WTC11 (cell line): ENCODE results near the gene BTBD17. TPM values are rescaled to one million over a fixed set of nuclear protein-coding genes. Genes with fewer than 3 reads are reported as not detected.
A peak's percentile ranks its signal among the peaks of the same experiment; 100 is the strongest.

Experiments
- ATAC-seq: fragments of 200-7000 bp; cut with Tn5 transposase; 2 replicates; pipeline ENCODE4 v1.10.0; 2021; ENCODE audit warnings: mild to moderate bottlenecking, moderate library complexity
- CTCF ChIA-PET: fragments of 300-600 bp; sonication (Branson Sonifier 250); formaldehyde crosslinking; loops from one replicate; lab custom pipeline; 2021; ENCODE audit warnings: antibody characterized with exemption; lab: Charles Lee
- POLR2A ChIA-PET: fragments of 350-600 bp; sonication (Branson Sonifier 250); formaldehyde crosslinking; loops from one replicate; lab custom pipeline; 2021; ENCODE audit warnings: antibody characterized with exemption; lab: Charles Lee
- DNase-seq: peaks from one replicate; pipeline ENCODE4 v3.0.0; 2021; ENCODE audit warnings: low spot score
- H3K27ac Mint-ChIP-seq: 2 replicates; pipeline ENCODE4 v1.8.0; 2021; ENCODE audit warnings: mixed read lengths
- H3K27me3 Mint-ChIP-seq: 2 replicates; pipeline ENCODE4 v1.8.0; 2021; ENCODE audit warnings: low read depth, mild to moderate bottlenecking, moderate library complexity, mixed read lengths
- H3K36me3 Mint-ChIP-seq: 2 replicates; pipeline ENCODE4 v1.8.0; 2021; ENCODE audit warnings: mixed read lengths
- H3K4me1 Mint-ChIP-seq: 2 replicates; pipeline ENCODE4 v1.8.0; 2022; ENCODE audit warnings: mixed read lengths
- H3K4me3 Mint-ChIP-seq: 2 replicates; pipeline ENCODE4 v1.8.0; 2021; ENCODE audit warnings: mild to moderate bottlenecking, moderate library complexity, mixed read lengths
- H3K9me3 Mint-ChIP-seq: 2 replicates; pipeline ENCODE4 v1.8.0; 2021; ENCODE audit warnings: mixed read lengths
- CTCF ChIP-seq: fragments of 200-600 bp; IDR thresholded peaks from 2 replicates; pipeline ENCODE4 v1.8.0; 2022; ENCODE audit warnings: antibody characterized with exemption
- FOXP1 ChIP-seq: sonication (generic); formaldehyde crosslinking; IDR thresholded peaks from 2 replicates; pipeline ENCODE4 v1.8.0; 2022; ENCODE audit warnings: missing genetic modification reagents, mild to moderate bottlenecking, moderate library complexity, borderline replicate concordance
- GABPB1 ChIP-seq: sonication (generic); formaldehyde crosslinking; IDR thresholded peaks from 2 replicates; pipeline ENCODE4 v1.8.1; 2023; ENCODE audit warnings: mild to moderate bottlenecking, missing genetic modification reagents
- NR2C2 ChIP-seq: sonication (generic); formaldehyde crosslinking; IDR thresholded peaks from 2 replicates; pipeline ENCODE4 v1.8.0; 2022; ENCODE audit warnings: mild to moderate bottlenecking, missing genetic modification reagents
- RELA ChIP-seq: sonication (generic); formaldehyde crosslinking; IDR thresholded peaks from 2 replicates; pipeline ENCODE4 v1.8.1; 2022; ENCODE audit warnings: missing genetic modification reagents, mild to moderate bottlenecking, borderline replicate concordance
- SMAD3 ChIP-seq: sonication (generic); formaldehyde crosslinking; IDR thresholded peaks from 2 replicates; pipeline ENCODE4 v1.8.0; 2022; ENCODE audit warnings: missing genetic modification reagents, mild to moderate bottlenecking, borderline replicate concordance
- SP1 ChIP-seq: sonication (generic); formaldehyde crosslinking; conservative IDR thresholded peaks from 2 replicates; pipeline ENCODE4 v1.8.1; 2022; ENCODE audit warnings: missing genetic modification reagents
- TEAD1 ChIP-seq: sonication (generic); formaldehyde crosslinking; IDR thresholded peaks from 2 replicates; pipeline ENCODE4 v1.8.0; 2022; ENCODE audit warnings: mild to moderate bottlenecking, missing genetic modification reagents
- TEAD4 ChIP-seq: sonication (generic); formaldehyde crosslinking; IDR thresholded peaks from 2 replicates; pipeline ENCODE4 v1.8.0; 2022; ENCODE audit warnings: mild to moderate bottlenecking, missing genetic modification reagents
- TP53 ChIP-seq: sonication (generic); formaldehyde crosslinking; IDR thresholded peaks from 2 replicates; pipeline ENCODE4 v1.8.1; 2023; ENCODE audit warnings: mild to moderate bottlenecking, missing genetic modification reagents
- ZNF532 ChIP-seq: fragments of 250-450 bp; sonication (Bioruptor Pico); IDR thresholded peaks from 2 replicates; pipeline ENCODE4 v1.9.0; 2021; ENCODE audit warnings: mild to moderate bottlenecking, borderline replicate concordance
- total RNA-seq: library from RNA; stranded (reverse); gene quantifications from 3 replicates; pipeline ENCODE4 v1.2.3, GENCODE V29; 2021
- TF ChIP-seq, protein P1 (sequence below): sonication (generic); formaldehyde crosslinking; IDR thresholded peaks from 2 replicates; pipeline ENCODE4 v1.8.1; 2023; ENCODE audit warnings: mild to moderate bottlenecking, moderate library complexity, missing genetic modification reagents
- TF ChIP-seq, protein P2 (sequence below): sonication (generic); formaldehyde crosslinking; IDR thresholded peaks from 2 replicates; pipeline ENCODE4 v1.8.0; 2023; ENCODE audit warnings: missing genetic modification reagents, mild to moderate bottlenecking, borderline replicate concordance

BTBD17 gene
- total RNA-seq, 1 experiment from 2014 or later = 0.94 TPM

DNA sequence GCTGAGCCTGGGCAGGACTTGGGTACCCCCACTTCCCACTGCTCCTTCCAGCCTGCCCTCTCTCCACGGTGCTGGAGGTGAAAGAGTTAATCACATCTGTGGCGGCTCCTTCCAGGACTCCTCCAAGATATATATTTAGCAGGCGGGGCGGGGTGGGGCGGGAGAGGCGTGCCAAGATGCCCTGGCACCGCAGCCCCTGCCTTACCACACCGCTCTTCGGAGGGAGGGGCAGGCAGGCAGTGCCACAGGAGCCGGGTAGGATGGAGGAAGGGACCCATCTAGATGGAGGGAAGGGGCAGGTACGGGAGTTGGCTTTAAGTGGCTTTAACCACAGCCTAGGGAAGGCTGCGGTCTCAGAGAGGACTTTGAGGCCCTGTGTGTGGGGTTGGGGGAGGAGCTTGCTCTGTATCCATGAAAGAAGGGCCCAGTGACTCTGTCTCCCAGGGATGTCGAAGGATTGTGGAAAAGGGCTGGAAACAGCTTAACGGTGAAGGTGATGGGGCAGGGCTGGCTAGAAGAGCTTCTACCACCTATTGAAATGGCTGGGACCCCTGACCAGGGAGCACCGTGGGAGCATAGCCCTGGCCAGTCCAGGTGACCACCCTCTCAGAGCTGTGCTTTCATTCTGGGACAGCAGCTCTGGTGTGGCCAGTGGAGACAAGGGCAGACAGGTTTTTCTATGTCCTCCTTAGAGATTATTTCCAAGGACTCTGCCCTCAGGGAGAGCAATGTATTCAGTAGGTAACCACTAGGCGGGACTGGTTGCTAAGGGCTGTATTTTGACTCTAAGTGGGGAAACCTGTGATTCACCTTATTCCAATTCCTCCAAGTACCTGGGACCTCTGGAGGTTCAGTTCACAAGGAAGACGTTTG, 18.7 kb upstream of the BTBD17 start:
- H3K36me3 Mint-ChIP-seq = no peaks in the 10 kb centered on the region
- ChIA-PET CTCF (interaction anchor here (0.6 to 4.6 kb wide), 32 partner anchors 8 to 356 kb away, joined by 3 to 138 read pairs (median 12); partner anchors contain the start of genes BTBD17, CD300A, CD300C and CD300H), POLR2A (interaction anchor here (2.3 kb wide), 1 partner anchor 74 kb away, joined by 14 read pairs; no protein-coding TSS in a partner anchor)
- DNase-seq = no peak
- H3K27me3 Mint-ChIP-seq = peaks cover under 1% of the 10 kb centered on the region; the same call in 1 of the 2 replicates
- no peak overlapping the region for H3K4me3 Mint-ChIP-seq
- H3K4me1 Mint-ChIP-seq = peaks cover 13% of the 10 kb centered on the region
- H3K9me3 Mint-ChIP-seq = no peaks in the 10 kb centered on the region
- TF ChIP-seq TP53 (CRISPR knock-in tag) (no peak), RELA (CRISPR knock-in tag) (no peak), ZNF532 (no peak), NR2C2 (CRISPR knock-in tag) (no peak), TEAD1 (CRISPR knock-in tag) (no peak), CTCF (no peak)
- TF ChIP-seq, protein P1, sequence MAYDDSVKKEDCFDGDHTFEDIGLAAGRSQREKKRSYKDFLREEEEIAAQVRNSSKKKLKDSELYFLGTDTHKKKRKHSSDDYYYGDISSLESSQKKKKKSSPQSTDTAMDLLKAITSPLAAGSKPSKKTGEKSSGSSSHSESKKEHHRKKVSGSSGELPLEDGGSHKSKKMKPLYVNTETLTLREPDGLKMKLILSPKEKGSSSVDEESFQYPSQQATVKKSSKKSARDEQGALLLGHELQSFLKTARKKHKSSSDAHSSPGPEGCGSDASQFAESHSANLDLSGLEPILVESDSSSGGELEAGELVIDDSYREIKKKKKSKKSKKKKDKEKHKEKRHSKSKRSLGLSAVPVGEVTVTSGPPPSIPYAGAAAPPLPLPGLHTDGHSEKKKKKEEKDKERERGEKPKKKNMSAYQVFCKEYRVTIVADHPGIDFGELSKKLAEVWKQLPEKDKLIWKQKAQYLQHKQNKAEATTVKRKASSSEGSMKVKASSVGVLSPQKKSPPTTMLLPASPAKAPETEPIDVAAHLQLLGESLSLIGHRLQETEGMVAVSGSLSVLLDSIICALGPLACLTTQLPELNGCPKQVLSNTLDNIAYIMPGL (CRISPR knock-in tag) = no peak
- TF ChIP-seq, protein P2, sequence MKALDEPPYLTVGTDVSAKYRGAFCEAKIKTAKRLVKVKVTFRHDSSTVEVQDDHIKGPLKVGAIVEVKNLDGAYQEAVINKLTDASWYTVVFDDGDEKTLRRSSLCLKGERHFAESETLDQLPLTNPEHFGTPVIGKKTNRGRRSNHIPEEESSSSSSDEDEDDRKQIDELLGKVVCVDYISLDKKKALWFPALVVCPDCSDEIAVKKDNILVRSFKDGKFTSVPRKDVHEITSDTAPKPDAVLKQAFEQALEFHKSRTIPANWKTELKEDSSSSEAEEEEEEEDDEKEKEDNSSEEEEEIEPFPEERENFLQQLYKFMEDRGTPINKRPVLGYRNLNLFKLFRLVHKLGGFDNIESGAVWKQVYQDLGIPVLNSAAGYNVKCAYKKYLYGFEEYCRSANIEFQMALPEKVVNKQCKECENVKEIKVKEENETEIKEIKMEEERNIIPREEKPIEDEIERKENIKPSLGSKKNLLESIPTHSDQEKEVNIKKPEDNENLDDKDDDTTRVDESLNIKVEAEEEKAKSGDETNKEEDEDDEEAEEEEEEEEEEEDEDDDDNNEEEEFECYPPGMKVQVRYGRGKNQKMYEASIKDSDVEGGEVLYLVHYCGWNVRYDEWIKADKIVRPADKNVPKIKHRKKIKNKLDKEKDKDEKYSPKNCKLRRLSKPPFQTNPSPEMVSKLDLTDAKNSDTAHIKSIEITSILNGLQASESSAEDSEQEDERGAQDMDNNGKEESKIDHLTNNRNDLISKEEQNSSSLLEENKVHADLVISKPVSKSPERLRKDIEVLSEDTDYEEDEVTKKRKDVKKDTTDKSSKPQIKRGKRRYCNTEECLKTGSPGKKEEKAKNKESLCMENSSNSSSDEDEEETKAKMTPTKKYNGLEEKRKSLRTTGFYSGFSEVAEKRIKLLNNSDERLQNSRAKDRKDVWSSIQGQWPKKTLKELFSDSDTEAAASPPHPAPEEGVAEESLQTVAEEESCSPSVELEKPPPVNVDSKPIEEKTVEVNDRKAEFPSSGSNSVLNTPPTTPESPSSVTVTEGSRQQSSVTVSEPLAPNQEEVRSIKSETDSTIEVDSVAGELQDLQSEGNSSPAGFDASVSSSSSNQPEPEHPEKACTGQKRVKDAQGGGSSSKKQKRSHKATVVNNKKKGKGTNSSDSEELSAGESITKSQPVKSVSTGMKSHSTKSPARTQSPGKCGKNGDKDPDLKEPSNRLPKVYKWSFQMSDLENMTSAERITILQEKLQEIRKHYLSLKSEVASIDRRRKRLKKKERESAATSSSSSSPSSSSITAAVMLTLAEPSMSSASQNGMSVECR (CRISPR knock-in tag) = 0 out of 2 replicates have a peak, but pooled peaks have one; percentile 15
- TF ChIP-seq, all 79 proteins: peak for 1
- H3K27ac Mint-ChIP-seq = no peak overlapping the region
- peak; percentile 13 for ATAC-seq

DNA sequence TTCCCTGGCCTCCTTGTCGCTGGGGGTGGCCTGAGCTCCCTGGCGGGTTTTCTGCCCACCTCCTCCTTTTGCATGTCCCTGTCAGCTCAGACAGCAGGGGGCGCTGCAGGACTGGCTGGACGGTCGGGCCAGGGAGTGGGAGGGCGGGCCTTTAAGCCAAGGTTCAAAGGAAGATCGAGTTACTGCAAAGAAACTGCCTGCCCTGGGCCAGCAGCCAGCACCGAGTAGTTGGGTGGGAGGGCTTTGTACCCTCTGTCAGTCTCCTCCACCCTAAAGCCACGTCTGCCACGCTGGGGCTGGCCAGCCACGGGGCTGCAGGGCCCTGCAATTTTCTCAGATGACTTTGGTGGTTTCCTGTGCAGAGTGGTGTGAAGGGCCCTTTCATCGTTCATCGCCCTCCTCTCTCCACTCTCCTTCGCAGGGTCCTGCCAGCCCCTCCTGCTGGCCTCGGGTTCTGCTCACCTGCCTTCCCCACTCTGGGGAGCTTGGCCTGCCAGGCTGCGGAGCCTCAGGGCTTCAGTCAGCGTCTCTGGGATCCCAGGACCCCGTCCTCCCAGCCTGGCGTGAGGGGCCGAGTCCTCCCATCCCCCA, 17.9 kb upstream of the BTBD17 start:
- Mint-ChIP-seq H3K4me1 (peaks cover 13% of the 10 kb centered on the region), H3K4me3 (no peak overlapping the region), H3K27ac (no peak overlapping the region), H3K36me3 (no peaks in the 10 kb centered on the region), H3K9me3 (no peaks in the 10 kb centered on the region), H3K27me3 (no peaks in the 10 kb centered on the region; the same call in 1 of the 2 replicates)
- DNase-seq (peak; percentile 98), ATAC-seq (peak; percentile 93)
- ChIA-PET CTCF (interaction anchor here (0.6 to 4.6 kb wide), 82 partner anchors 9 to 813 kb away, joined by 3 to 138 read pairs (median 5); partner anchors contain the start of genes BTBD17, CD300A, CD300C and CD300H), POLR2A (interaction anchor here (0.8 to 2.3 kb wide), 4 partner anchors 53 to 87 kb away, joined by 3 to 14 read pairs (median 3); partner anchors contain the start of gene CD300A)
- TF ChIP-seq GABPB1 (peak; percentile 36; the same call in 1 of the 2 replicates), RELA (CRISPR knock-in tag) (no peak), TEAD4 (CRISPR knock-in tag) (no peak), SMAD3 (no peak), TEAD1 (CRISPR knock-in tag) (no peak), SP1 (CRISPR knock-in tag) (peak; percentile 76), FOXP1 (CRISPR knock-in tag) (no peak)
- TF ChIP-seq, protein P1 (CRISPR knock-in tag) = 0 out of 2 replicates have a peak, but pooled peaks have one; percentile 48
